ACC112 (cell line): Measurements from ENCODE around the gene WNT8A.

Source experiments
- H2AFZ ChIP-seq: fragments of 200-600 bp; sonication (generic); one replicate; pipeline ENCODE4 v1.6.0; 2017; ENCODE audit warnings: antibody characterized with exemption, low read length; ENCODE audit not compliant: unreplicated experiment
- H3K27ac ChIP-seq: fragments of 200-600 bp; sonication (generic); 2 replicates; pipeline ENCODE4 v1.5.1; 2014; ENCODE audit warnings: low read depth, mild to moderate bottlenecking, antibody characterized with exemption, low read length, moderate library complexity
- H3K27me3 ChIP-seq: fragments of 200-600 bp; sonication (generic); 2 replicates; pipeline ENCODE4 v1.6.1; 2014; ENCODE audit warnings: mild to moderate bottlenecking, antibody characterized with exemption, low read length, moderate library complexity, mixed read lengths; ENCODE audit not compliant: insufficient read depth
- H3K36me3 ChIP-seq: fragments of 200-600 bp; sonication (generic); 2 replicates; pipeline ENCODE4 v1.6.1; 2016; ENCODE audit warnings: mild to moderate bottlenecking, antibody characterized with exemption, low read length, moderate library complexity, mixed read lengths; ENCODE audit not compliant: insufficient read depth
- H3K4me1 ChIP-seq: fragments of 200-600 bp; sonication (generic); one replicate; pipeline ENCODE4 v1.6.1; 2016; ENCODE audit warnings: low read length, mixed read lengths; ENCODE audit not compliant: insufficient read depth, unreplicated experiment, control insufficient read depth
- H3K4me3 ChIP-seq: fragments of 200-600 bp; sonication (generic); 2 replicates; pipeline ENCODE4 v1.5.1; 2014; ENCODE audit warnings: mild to moderate bottlenecking, low read depth, low read length
- H3K79me2 ChIP-seq: fragments of 200-600 bp; sonication (generic); one replicate; pipeline ENCODE4 v1.6.0; 2016; ENCODE audit warnings: low read length; ENCODE audit not compliant: control insufficient read depth, unreplicated experiment, insufficient read depth

The WNT8A gene

DNA sequence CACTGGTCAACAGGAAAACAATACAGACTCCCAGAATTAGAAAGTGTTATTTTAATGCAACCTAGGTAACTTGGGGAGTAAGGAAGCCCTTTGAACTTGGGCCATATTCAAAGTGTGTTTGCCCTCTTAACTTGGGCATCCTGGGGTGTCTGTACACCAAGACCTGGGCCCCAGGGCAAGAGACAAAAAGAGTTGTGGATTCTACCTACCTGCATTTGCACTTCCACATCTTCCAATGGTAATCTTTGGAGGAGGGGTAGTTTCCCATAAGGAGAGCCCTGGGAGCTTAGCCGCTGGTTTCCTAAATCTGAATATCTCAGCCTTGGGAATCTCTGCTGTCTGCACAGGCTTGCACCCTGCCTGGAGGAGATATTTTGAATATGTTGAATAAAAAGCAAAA lies 8.5 kb downstream of the WNT8A start:
- no peaks in the 10 kb centered on the region for H3K4me1 ChIP-seq
- H3K27ac ChIP-seq = no peak overlapping the region
- no peaks in the 10 kb centered on the region for H3K79me2 ChIP-seq
- peaks cover 60% of the 10 kb centered on the region for H3K27me3 ChIP-seq
- H2AFZ ChIP-seq = no peak overlapping the region
- no peaks in the 10 kb centered on the region for H3K36me3 ChIP-seq
- H3K4me3 ChIP-seq = no peak overlapping the region

DNA sequence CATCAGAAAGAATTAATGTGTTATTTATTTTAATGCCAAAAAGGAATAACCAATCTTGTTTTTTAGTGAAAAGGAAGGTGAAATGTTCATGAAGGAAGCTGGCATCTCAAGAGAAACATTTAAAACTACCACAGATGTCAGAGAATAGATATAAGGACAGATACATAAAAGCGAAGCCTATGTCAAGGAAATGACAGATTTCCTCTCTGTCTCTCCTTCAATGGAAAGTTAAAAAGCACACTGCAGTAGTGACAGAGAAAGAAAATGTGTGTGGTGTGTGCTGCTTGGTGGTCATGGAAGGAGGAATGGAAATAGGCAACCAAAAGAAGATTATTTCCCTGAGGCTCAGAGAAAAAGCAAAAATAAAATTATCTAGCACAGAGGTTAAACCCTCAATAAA lies 9.2 kb downstream of the WNT8A start:
- Histone ChIP-seq H3K4me3 (no peak overlapping the region), H3K27me3 (peaks cover 55% of the 10 kb centered on the region), H2AFZ (no peak overlapping the region), H3K79me2 (no peaks in the 10 kb centered on the region), H3K36me3 (no peaks in the 10 kb centered on the region), H3K27ac (no peak overlapping the region), H3K4me1 (no peaks in the 10 kb centered on the region)

GRCh38 chr5:138095100-138095907 lies 11.5 kb downstream of the WNT8A start:
- no peaks in the 10 kb centered on the region for H3K4me1 ChIP-seq
- no peaks in the 10 kb centered on the region for H3K36me3 ChIP-seq
- H3K27ac ChIP-seq = no peak overlapping the region
- H2AFZ ChIP-seq = no peak overlapping the region
- no peak overlapping the region for H3K4me3 ChIP-seq
- H3K79me2 ChIP-seq = no peaks in the 10 kb centered on the region
- H3K27me3 ChIP-seq = peaks cover 54% of the 10 kb centered on the region

GRCh38 chr5:138096363-138096762 lies 12.5 kb downstream of the WNT8A start:
- Histone ChIP-seq H2AFZ (no peak overlapping the region), H3K79me2 (no peaks in the 10 kb centered on the region), H3K27me3 (peaks cover 43% of the 10 kb centered on the region), H3K27ac (no peak overlapping the region), H3K4me1 (no peaks in the 10 kb centered on the region), H3K4me3 (no peak overlapping the region), H3K36me3 (no peaks in the 10 kb centered on the region)

DNA sequence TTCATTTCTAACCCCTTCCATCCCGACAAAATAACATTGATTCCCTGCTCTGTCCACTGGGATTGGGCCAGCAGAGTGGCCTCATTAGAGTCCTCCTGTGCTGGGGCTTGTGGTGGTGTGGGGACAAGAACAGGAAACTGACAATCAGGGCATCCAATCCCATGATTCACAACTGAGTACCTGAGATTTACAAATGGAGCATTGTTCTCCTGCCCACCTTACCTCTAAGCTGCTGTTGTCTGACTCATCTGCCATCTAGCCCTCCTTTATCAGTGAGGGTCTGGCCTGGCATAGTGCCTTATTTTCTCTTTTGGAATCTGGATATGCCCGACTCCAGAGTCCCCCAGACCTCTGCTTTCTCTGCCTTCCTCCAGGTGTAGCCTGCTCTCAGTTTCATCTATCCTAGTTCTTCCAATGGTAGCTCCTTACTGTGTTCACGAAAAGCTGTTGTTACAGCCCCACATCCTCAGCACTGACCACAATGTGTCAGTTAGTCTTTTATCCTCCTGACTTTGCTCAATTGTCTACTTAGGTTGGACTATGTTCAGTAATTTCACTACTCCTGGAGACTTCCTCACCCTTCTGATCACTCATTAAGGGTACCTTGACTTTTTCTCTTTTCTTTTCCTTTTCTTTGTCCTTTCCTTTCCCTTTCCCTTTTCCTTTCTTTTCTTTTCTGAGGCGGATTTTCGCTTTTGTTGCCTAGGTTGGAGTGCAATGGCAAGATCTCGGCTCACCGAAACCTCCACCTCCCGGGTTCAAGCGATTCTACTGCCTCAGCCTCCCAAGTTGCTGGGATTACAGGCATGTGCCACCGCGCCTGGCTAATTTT lies 13.4 kb downstream of the WNT8A start:
- Histone ChIP-seq H3K4me1 (no peaks in the 10 kb centered on the region), H3K27me3 (peaks cover 36% of the 10 kb centered on the region), H3K27ac (no peak overlapping the region), H3K79me2 (no peaks in the 10 kb centered on the region), H3K4me3 (no peak overlapping the region), H2AFZ (no peak overlapping the region), H3K36me3 (no peaks in the 10 kb centered on the region)

DNA sequence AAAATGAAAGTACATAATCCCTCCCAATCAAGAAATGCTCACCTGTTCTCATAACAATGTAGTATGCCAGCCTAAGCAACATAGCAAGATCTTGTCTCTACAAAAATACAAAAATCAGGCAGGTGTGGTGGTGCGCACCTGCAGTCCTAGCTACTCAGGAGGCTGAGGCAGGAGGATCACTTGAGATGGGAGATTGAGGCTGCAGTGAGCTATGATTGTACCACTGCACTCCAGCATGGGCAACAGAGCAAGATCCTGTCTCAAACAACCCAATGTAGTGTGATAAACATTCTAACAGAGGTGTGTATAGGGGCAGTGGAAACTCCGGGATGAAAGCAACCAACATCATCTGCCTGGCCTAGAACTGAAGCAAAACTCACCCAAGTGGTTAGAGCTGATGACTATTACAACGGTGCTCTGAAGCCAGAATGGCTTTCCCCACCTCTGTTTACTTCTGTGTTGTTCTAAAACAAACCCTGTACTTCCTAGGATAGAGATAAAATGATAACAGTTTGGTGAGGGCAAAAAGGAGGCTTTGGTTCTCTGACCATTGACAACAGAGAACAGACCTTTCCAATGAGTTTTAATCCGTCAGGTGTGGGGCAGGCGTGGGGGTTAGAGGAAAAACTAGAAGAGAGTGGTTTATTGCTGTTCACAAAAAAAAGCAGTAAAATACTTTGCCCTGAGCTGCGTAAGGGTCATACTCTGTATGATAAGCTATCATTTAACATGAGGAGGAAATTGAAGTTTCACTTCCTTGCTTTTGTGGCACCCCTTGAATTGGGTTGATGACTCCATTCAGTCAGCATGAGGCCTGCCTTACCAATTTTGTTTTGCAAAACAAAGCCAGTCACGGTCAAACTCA lies 18.9 kb downstream of the WNT8A start:
- Histone ChIP-seq H3K4me1 (no peaks in the 10 kb centered on the region), H2AFZ (no peak overlapping the region), H3K4me3 (no peak overlapping the region), H3K79me2 (no peaks in the 10 kb centered on the region), H3K27ac (no peak overlapping the region), H3K36me3 (no peaks in the 10 kb centered on the region), H3K27me3 (peaks cover 10% of the 10 kb centered on the region)

DNA sequence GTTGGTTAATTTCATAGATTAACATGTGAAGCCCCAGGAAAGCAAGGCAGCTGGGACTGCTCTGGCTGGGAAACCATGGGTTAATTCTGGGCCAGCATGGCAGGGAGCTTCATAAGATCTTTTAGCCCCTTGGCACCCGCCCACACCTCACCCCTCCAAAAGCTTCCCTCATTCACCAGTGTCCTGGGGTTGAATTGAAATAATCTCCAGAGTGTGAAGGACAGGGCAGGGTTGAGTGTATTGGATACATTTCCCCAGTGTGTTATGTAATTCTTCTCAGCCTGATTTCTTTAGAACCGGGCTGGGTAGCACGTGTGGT lies 19.4 kb downstream of the WNT8A start:
- Histone ChIP-seq H3K79me2 (no peaks in the 10 kb centered on the region), H3K27ac (no peak overlapping the region), H3K4me1 (no peaks in the 10 kb centered on the region), H3K4me3 (no peak overlapping the region), H3K36me3 (no peaks in the 10 kb centered on the region), H2AFZ (no peak overlapping the region), H3K27me3 (peaks cover 10% of the 10 kb centered on the region)

DNA sequence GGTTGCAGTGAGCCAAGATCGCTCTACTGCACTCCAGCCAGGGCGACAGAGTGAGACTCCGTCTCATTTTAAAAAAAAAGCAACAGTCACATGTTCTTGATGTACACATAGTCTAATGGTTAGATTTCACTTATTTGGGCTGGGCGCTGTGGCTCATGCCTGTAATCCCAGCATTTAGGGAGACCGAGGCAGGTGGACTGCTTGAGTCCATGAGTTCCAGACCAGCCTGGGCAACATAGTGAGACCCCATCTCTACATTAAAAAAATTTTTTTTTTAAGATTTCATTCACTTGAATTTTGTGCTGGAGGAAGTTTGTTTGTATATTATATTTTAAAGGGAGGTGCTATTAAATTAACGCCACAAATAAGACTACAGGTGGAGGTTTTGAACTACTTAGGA lies 21.9 kb downstream of the WNT8A start:
- Histone ChIP-seq H3K36me3 (no peaks in the 10 kb centered on the region), H3K27me3 (peaks cover 3% of the 10 kb centered on the region), H2AFZ (no peak overlapping the region), H3K4me3 (no peak overlapping the region), H3K4me1 (no peaks in the 10 kb centered on the region), H3K27ac (no peak overlapping the region), H3K79me2 (no peaks in the 10 kb centered on the region)

DNA sequence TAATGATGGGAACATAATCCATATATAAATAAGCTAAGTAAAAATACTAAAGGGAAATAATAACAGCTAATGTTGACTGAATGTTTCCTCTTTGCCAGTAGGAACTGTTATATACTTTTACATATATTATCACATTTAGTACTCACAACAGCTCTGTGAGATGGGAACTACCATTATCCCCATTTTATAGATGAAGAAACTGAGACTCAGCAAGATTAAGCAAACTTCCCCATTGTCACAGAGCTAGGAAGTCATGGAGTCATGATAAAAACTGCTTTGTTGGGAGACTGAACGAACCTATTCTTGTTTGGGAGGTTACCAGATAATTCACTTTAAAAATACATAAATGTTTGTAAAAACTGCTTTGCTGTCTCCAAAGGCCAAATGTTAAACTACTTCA lies 23.4 kb downstream of the WNT8A start:
- Histone ChIP-seq H3K27me3 (peaks cover 3% of the 10 kb centered on the region; the same call in 1 of the 2 replicates), H3K4me1 (peaks cover 7% of the 10 kb centered on the region), H2AFZ (no peak overlapping the region), H3K4me3 (no peak overlapping the region), H3K79me2 (no peaks in the 10 kb centered on the region), H3K27ac (no peak overlapping the region), H3K36me3 (no peaks in the 10 kb centered on the region)

GRCh38 chr5:138109463-138110265 lies 25.8 kb downstream of the WNT8A start:
- H3K79me2 ChIP-seq = no peaks in the 10 kb centered on the region

More at GRCh38 chr5:138109463-138110265, 25.8 kb downstream of the WNT8A start:
- Histone ChIP-seq H3K27ac (no peak overlapping the region), H3K4me1 (peaks cover 7% of the 10 kb centered on the region), H3K27me3 (no peaks in the 10 kb centered on the region), H3K4me3 (no peak overlapping the region), H3K36me3 (no peaks in the 10 kb centered on the region), H2AFZ (no peak overlapping the region)
